ENCODE measurements around the gene APOH.

DNA sequence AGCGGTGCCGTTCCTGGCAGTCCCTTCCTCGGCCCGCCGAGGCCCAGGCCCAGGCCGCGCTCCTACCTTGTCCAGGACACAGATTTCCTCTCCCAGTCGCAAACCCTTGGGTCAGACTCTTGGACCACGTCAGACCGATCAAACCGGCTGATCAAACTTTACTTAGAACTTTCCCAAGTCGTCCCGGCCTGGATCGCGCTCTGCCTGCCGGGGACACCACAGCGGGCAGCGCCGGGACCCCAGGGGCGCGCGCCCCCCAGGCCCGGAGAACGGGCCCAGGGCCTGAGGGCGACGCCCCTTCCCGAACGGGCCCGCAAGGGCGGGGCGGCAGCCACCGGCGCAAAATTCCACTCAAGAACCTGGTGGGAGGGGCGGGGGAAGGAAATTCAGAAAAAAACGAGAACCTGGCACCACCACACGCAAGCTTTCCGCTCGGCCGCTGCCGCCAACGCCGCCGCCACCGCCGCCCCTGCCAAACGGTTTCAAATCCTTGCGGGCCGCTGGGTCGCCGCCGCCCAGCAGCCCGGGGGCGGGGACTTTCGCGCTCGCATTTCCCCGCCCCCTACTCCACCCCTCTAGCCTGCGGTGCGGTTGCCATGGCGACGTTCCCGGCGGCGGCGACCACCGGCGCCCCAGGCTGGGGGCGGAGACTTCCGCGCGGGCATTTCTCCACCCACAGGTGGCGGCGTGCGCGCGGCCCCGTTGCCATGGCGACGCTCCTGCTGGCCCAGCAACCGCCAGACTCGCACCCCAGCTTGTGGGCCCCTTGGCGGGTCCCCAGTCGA lies 37.4 kb downstream of the APOH start, which contains the start of gene CEP112:
- TF ChIP-seq CTCF (IDR thresholded peaks at IDR 0.05) (no peak), SIN3A (IDR thresholded peaks at IDR 0.05; ENCODE audit: borderline replicate concordance, insufficient read depth, low read depth, low read length) (no peak)
- TF ChIP-seq, protein P1, sequence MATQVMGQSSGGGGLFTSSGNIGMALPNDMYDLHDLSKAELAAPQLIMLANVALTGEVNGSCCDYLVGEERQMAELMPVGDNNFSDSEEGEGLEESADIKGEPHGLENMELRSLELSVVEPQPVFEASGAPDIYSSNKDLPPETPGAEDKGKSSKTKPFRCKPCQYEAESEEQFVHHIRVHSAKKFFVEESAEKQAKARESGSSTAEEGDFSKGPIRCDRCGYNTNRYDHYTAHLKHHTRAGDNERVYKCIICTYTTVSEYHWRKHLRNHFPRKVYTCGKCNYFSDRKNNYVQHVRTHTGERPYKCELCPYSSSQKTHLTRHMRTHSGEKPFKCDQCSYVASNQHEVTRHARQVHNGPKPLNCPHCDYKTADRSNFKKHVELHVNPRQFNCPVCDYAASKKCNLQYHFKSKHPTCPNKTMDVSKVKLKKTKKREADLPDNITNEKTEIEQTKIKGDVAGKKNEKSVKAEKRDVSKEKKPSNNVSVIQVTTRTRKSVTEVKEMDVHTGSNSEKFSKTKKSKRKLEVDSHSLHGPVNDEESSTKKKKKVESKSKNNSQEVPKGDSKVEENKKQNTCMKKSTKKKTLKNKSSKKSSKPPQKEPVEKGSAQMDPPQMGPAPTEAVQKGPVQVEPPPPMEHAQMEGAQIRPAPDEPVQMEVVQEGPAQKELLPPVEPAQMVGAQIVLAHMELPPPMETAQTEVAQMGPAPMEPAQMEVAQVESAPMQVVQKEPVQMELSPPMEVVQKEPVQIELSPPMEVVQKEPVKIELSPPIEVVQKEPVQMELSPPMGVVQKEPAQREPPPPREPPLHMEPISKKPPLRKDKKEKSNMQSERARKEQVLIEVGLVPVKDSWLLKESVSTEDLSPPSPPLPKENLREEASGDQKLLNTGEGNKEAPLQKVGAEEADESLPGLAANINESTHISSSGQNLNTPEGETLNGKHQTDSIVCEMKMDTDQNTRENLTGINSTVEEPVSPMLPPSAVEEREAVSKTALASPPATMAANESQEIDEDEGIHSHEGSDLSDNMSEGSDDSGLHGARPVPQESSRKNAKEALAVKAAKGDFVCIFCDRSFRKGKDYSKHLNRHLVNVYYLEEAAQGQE (IDR thresholded peaks at IDR 0.05; ENCODE audit: insufficient read depth in 1 of 2, low read depth in 2 of 2, low read length in 1 of 2) = no peak
